IMR-90 (cell line): Measurements from ENCODE around the gene CYP27B1. TPM values are rescaled to one million over a fixed set of nuclear protein-coding genes. Genes with fewer than 3 reads are reported as not detected.

Experiments used
- ATAC-seq: fragments of 200-7000 bp; cut with Tn5 transposase; 2 replicates; pipeline ENCODE4 v1.9.1; 2020; ENCODE audit warnings: low read depth, mild to moderate bottlenecking, moderate library complexity
- BruUV-seq: library from RNA; stranded (reverse); fragments of 400-500 nt; replicated peaks from 2 replicates; lab custom pipeline; 2021; lab: Mats Ljungman, UMichigan
- CTCF ChIA-PET: fragments of 300-600 bp; formaldehyde crosslinking; extraction: SDS; loops from one replicate; lab custom pipeline; 2021; ENCODE audit warnings: antibody characterized with exemption; lab: Yijun Ruan, JAX
- POLR2A ChIA-PET: fragments of 300-600 bp; sonication (Branson Sonifier 250); formaldehyde crosslinking; loops from one replicate; lab custom pipeline; 2022; ENCODE audit warnings: antibody characterized with exemption; ENCODE audit not compliant: unreplicated experiment; lab: Charles Lee
- DNase-seq: peaks from one replicate; pipeline ENCODE4 v3.0.0; 2013
- H2AFZ ChIP-seq: replicated peaks from 2 replicates; pipeline ENCODE3; 2013; ENCODE audit warnings: low read length, mild to moderate bottlenecking; ENCODE audit not compliant: poor library complexity
- H2AK5ac ChIP-seq: 2 replicates; pipeline ENCODE4 v1.6.1; 2013; ENCODE audit warnings: low read depth, low read length, inconsistent platforms
- H2AK9ac ChIP-seq: replicated peaks from 2 replicates; pipeline ENCODE3; 2013; ENCODE audit warnings: mild to moderate bottlenecking, low read depth, low read length, moderate library complexity; ENCODE audit not compliant: poor library complexity
- H2BK120ac ChIP-seq: 2 replicates; pipeline ENCODE4 v1.6.1; 2013; ENCODE audit warnings: low read depth, low read length, inconsistent platforms
- H2BK15ac ChIP-seq: 3 replicates; pipeline ENCODE4 v1.6.1; 2013; ENCODE audit warnings: low read depth, low read length, inconsistent platforms
- H2BK20ac ChIP-seq: 2 replicates; pipeline ENCODE4 v1.6.1; 2013; ENCODE audit warnings: low read depth, mild to moderate bottlenecking, inconsistent platforms, low read length, moderate library complexity
- H2BK5ac ChIP-seq: 2 replicates; pipeline ENCODE4 v1.6.1; 2013; ENCODE audit warnings: mild to moderate bottlenecking, low read depth, low read length, inconsistent platforms; ENCODE audit not compliant: poor library complexity, severe bottlenecking
- H3K14ac ChIP-seq: replicated peaks from 2 replicates; pipeline ENCODE4 v1.6.1; 2013; ENCODE audit warnings: low read depth, low read length, inconsistent platforms
- H3K18ac ChIP-seq: 2 replicates; pipeline ENCODE4 v1.6.1; 2013; ENCODE audit warnings: low read depth, low read length, control low read depth
- H3K23ac ChIP-seq: 2 replicates; pipeline ENCODE4 v1.6.1; 2013; ENCODE audit warnings: low read depth, low read length, inconsistent platforms
- H3K27ac ChIP-seq: 2 replicates; pipeline ENCODE4 v1.5.1; 2013; ENCODE audit warnings: mild to moderate bottlenecking, control low read depth, low read length; ENCODE audit not compliant: insufficient read depth
- H3K27me3 ChIP-seq: 2 replicates; pipeline ENCODE4 v1.6.1; 2013; ENCODE audit warnings: low read length; ENCODE audit not compliant: control insufficient read depth, insufficient read depth
- H3K36me3 ChIP-seq: 2 replicates; pipeline ENCODE4 v1.6.1; 2013; ENCODE audit warnings: low read length, mixed read lengths; ENCODE audit not compliant: control insufficient read depth, insufficient read depth
- H3K4ac ChIP-seq: 2 replicates; pipeline ENCODE4 v1.6.1; 2013; ENCODE audit warnings: low read depth, low read length, inconsistent platforms
- H3K4me1 ChIP-seq: 2 replicates; pipeline ENCODE4 v1.6.1; 2013; ENCODE audit warnings: low read length, mixed read lengths; ENCODE audit not compliant: control insufficient read depth, insufficient read depth
- H3K4me2 ChIP-seq: 2 replicates; pipeline ENCODE4 v1.6.1; 2013; ENCODE audit warnings: low read depth, mild to moderate bottlenecking, control low read depth, low read length, moderate library complexity
- H3K4me3 ChIP-seq: 2 replicates; pipeline ENCODE4 v1.5.1; 2013; ENCODE audit warnings: low read depth, mild to moderate bottlenecking, control low read depth, low read length, moderate library complexity; ENCODE audit not compliant: insufficient read depth
- H3K56ac ChIP-seq: 2 replicates; pipeline ENCODE4 v1.6.1; 2013; ENCODE audit warnings: low read length, inconsistent platforms; ENCODE audit not compliant: insufficient read depth; ENCODE audit errors: extremely low read depth
- H3K79me1 ChIP-seq, 2 experiments: 2 replicates each; pipeline ENCODE4 v1.6.1; 2013; ENCODE audit warnings: low read length in 2 of 2, inconsistent platforms in 1 of 2, low read depth in 1 of 2
- H3K9ac ChIP-seq: 2 replicates; pipeline ENCODE4 v1.6.1; 2013; ENCODE audit warnings: low read depth, low read length, control low read depth
- H3K9me1 ChIP-seq: 2 replicates; pipeline ENCODE4 v1.6.1; 2013; ENCODE audit warnings: low read length, inconsistent platforms; ENCODE audit not compliant: insufficient read depth
- H3K9me3 ChIP-seq: 2 replicates; pipeline ENCODE4 v1.6.1; 2013; ENCODE audit warnings: low read length; ENCODE audit not compliant: control insufficient read depth, insufficient read depth
- H4K20me1 ChIP-seq: 2 replicates; pipeline ENCODE4 v1.6.1; 2013; ENCODE audit warnings: low read length, inconsistent platforms; ENCODE audit not compliant: insufficient read depth
- H4K5ac ChIP-seq: 2 replicates; pipeline ENCODE4 v1.6.1; 2013; ENCODE audit warnings: mild to moderate bottlenecking, low read depth, low read length, control low read depth
- H4K8ac ChIP-seq, 2 experiments: 2 replicates each; pipeline ENCODE4 v1.6.1; 2013; ENCODE audit warnings: low read depth in 2 of 2, low read length in 2 of 2, control low read depth in 1 of 2, inconsistent platforms in 1 of 2
- H4K91ac ChIP-seq: 2 replicates; pipeline ENCODE4 v1.6.1; 2013; ENCODE audit warnings: low read depth, low read length, inconsistent platforms; ENCODE audit not compliant: insufficient read depth
- MAZ ChIP-seq: IDR thresholded peaks from 2 replicates; pipeline ENCODE4 v1.6.1; 2012; ENCODE audit warnings: low read depth, mild to moderate bottlenecking, low read length, improper control_type of control experiment, moderate library complexity, borderline replicate concordance
- WGBS, 2 experiments: methylation state at CpG; one replicate each; pipeline versions ENCODE4 v1.1.5 to v1.1.7; 2013; ENCODE audit warnings: missing lambda C conversion rate in 2 of 2; ENCODE audit not compliant: insufficient read length in 1 of 2; ENCODE audit errors: extremely low coverage in 2 of 2; 5-methylcytosine and 5-hydroxymethylcytosine counted together
- dilution Hi-C: fragments of 300-500 bp; cut with HindIII; formaldehyde crosslinking; loops from one replicate; pipeline ENCODE4 v1.14.3; 2018; ENCODE audit warnings: low sequenced_read_pairs; ENCODE audit not compliant: unreplicated experiment
- in situ Hi-C: fragments of 300-500 bp; cut with MboI; formaldehyde crosslinking; loops from 3 replicates; pipeline ENCODE4 v1.14.3; 2019; ENCODE audit warnings: low sequenced_read_pairs, inconsistent platforms, mixed read lengths
- intact Hi-C: fragments of 100-400 bp; cut with micrococcal nuclease; formaldehyde crosslinking; loops from 2 replicates; pipeline ENCODE4 v1.10.0; 2022
- polyA plus RNA-seq, 3 experiments: library from polyadenylated mRNA; depleted of rRNA; stranded (reverse); fragments of >200 nt; gene quantifications; 2 replicates each; pipeline ENCODE4 v1.2.3, GENCODE V29; 2012; ENCODE audit warnings: low replicate concordance in 1 of 3
- total RNA-seq: library from RNA; depleted of rRNA; stranded (reverse); fragments of >200 nt; gene quantifications from 2 replicates; pipeline ENCODE4 v1.2.3, GENCODE V29; 2012
- TF ChIP-seq, protein P1 (sequence below): conservative IDR thresholded peaks from 2 replicates; pipeline ENCODE4 v1.5.1; 2012; ENCODE audit warnings: mild to moderate bottlenecking, low read depth, low read length, improper control_type of control experiment

The CYP27B1 gene
- total and polyA plus RNA-seq, 2 of the 4 experiments (the other 2 are of a cell fraction), result 0.36 to 1.3 TPM

DNA sequence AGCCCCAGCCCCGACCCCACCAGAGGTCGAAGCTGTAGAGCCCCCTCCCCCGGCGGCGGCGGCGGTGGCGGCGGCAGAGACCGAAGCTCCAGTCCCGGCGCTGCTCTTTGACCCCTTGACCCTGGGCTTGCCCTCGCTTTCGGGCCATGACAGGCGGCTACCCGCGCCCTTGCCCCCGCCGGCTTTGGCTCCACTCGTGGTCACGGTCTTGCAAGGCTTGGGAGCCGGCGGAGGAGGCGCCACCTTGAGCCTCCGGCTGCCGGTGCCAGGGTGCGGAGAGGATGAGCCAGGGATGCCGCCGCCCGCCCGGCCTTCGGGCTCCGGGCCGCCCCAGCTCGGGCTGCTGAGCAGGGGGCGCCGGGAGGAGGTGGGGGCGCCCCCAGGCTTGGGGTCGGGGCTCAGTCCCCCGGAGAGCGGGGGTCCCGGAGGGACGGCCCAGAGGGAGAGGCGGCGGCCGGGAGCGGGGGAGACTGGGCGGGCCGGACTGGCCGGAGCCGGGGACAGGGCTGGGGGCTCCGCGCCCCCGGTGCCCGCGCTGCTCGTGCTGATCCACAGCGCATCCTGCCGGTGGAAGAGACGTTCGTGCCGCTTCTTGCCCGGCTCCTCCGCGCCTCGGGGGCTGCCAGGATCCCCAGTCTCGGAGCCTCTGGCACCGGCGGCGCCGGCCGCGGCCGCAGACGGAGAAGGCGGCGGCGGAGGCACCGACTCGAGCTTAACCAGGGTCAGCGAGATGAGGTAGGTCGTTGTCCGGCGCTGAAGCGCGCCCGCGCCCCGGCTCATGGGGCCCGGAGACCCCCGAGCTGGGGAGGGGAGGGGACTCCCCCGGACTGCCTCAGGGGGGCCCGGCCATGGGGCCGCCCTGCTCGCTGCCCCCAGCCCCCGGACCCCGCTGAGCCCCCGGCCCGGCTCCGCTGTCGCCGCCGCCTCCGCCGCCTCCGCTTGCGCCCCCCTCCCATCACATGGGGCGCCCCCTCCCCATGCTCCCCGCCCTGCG lies 29.1 kb downstream of the CYP27B1 start:
- Histone ChIP-seq H3K4me3 (peak overlapping the region; percentile 31), H3K4ac (no peak overlapping the region), H3K36me3 (no peaks in the 10 kb centered on the region), H4K91ac (no peak overlapping the region), H2AFZ (peak overlapping the region; percentile 79), H3K18ac (no peak overlapping the region), H3K23ac (no peak overlapping the region), H4K8ac (no peak overlapping the region), H3K27ac (no peak overlapping the region), H2BK20ac (no peak overlapping the region), H3K56ac (no peak overlapping the region), H3K9me3 (peaks cover 2% of the 10 kb centered on the region; the same call in 1 of the 2 replicates), H4K20me1 (0 out of 2 replicates have a peak, but pooled peaks cover 8% of the 10 kb centered on the region), H3K4me1 (0 out of 2 replicates have a peak, but pooled peaks cover 3% of the 10 kb centered on the region), H3K4me2 (peak overlapping the region; percentile 73), H2AK9ac (no peak overlapping the region), H2BK15ac (no peak overlapping the region), H2AK5ac (no peak overlapping the region), H3K9ac (no peak overlapping the region), H3K27me3 (peaks cover 89% of the 10 kb centered on the region), H3K9me1 (no peaks in the 10 kb centered on the region), H3K14ac (no peak overlapping the region), H3K79me1 (no peaks in the 10 kb centered on the region), H4K5ac (no peak overlapping the region), H2BK120ac (no peak overlapping the region), H2BK5ac (no peak overlapping the region)
- dilution Hi-C loops, result no loop called here
- BruUV-seq, result no TSS peak
- in situ Hi-C loops, result loop anchor here (10.0 kb wide), 1 partner anchor 153 kb away; no protein-coding TSS in a partner anchor
- CTCF ChIA-PET, result interaction anchor here (1.0 to 1.2 kb wide), 3 partner anchors 12 to 154 kb away, joined by 3 read pairs; no protein-coding TSS in a partner anchor
- ATAC-seq (peak; percentile 38), DNase-seq (peak; percentile 7)
- TF ChIP-seq, protein P1, sequence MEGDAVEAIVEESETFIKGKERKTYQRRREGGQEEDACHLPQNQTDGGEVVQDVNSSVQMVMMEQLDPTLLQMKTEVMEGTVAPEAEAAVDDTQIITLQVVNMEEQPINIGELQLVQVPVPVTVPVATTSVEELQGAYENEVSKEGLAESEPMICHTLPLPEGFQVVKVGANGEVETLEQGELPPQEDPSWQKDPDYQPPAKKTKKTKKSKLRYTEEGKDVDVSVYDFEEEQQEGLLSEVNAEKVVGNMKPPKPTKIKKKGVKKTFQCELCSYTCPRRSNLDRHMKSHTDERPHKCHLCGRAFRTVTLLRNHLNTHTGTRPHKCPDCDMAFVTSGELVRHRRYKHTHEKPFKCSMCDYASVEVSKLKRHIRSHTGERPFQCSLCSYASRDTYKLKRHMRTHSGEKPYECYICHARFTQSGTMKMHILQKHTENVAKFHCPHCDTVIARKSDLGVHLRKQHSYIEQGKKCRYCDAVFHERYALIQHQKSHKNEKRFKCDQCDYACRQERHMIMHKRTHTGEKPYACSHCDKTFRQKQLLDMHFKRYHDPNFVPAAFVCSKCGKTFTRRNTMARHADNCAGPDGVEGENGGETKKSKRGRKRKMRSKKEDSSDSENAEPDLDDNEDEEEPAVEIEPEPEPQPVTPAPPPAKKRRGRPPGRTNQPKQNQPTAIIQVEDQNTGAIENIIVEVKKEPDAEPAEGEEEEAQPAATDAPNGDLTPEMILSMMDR, result peak; percentile 35; the same call in 1 of the 2 replicates
- TF ChIP-seq MAZ, result no peak; the same call in 1 of the 2 replicates
- intact Hi-C loops, result loop anchor here (5.0 kb wide), 1 partner anchor 155 kb away; no protein-coding TSS in a partner anchor
- WGBS, 2 experiments, result 1% methylated on average over 39 of the region's 110 CpGs; no CpG with 5 or more reads in 1 of the 2 experiments
- POLR2A ChIA-PET, result no interaction called here
